ENCODE data around the gene TPH2. TPM values are rescaled to one million over a fixed set of nuclear protein-coding genes. Genes with fewer than 3 reads are reported as not detected.

Gene TPH2
- total and polyA plus RNA-seq, 2 experiments from 2014 or later = not detected

GRCh38 chr12:71942259-71942658, 3.6 kb downstream of the TPH2 start:
- H3K9me3 ChIP-seq (ENCODE audit: low read depth) = no peaks in the 10 kb centered on the region
- no peak overlapping the region for H3K9ac ChIP-seq
- no peak overlapping the region for H3K4me3 ChIP-seq
- H3K4me1 ChIP-seq (ENCODE audit: insufficient read depth) = peaks cover 2% of the 10 kb centered on the region; the same call in 1 of the 2 replicates
- 49 to 61% methylated on average over 2 of the region's 2 CpGs for WGBS, 2 experiments (ENCODE audit: low coverage in 1 of 2, low lambda C conversion rate in 2 of 2, missing lambda C conversion rate in 2 of 2)
- no peak for DNase-seq
- TF ChIP-seq EZH2phosphoT487 (IDR thresholded peaks at IDR 0.05; ENCODE audit: insufficient read depth, low read depth) (no peak), EZH2 (IDR thresholded peaks at IDR 0.05; ENCODE audit: insufficient read depth, poor library complexity, severe bottlenecking) (no peak)
- H3F3A ChIP-seq (ENCODE audit: insufficient read depth) = peaks cover 3% of the 10 kb centered on the region; the same call in 1 of the 2 replicates
- H3K79me2 ChIP-seq (ENCODE audit: insufficient read depth) = no peaks in the 10 kb centered on the region
- H3K36me3 ChIP-seq (ENCODE audit: low read depth) = no peaks in the 10 kb centered on the region
- no peaks in the 10 kb centered on the region for H4K20me1 ChIP-seq (ENCODE audit: insufficient read depth)
- H3K27ac ChIP-seq = no peak overlapping the region
- no peak overlapping the region for H3K4me2 ChIP-seq (ENCODE audit: unreplicated experiment)
- no peak overlapping the region for H2AFZ ChIP-seq
- in situ Hi-C loops (cut with MboI) = no loop called here
- peaks cover 33% of the 10 kb centered on the region; the same call in 1 of the 2 replicates for H3K27me3 ChIP-seq (replicated peaks; ENCODE audit: insufficient read depth)
- no peaks in the 10 kb centered on the region for H3K9me2 ChIP-seq (ENCODE audit: insufficient read depth)

GRCh38 chr12:71942703-71943102, 4.1 kb downstream of the TPH2 start:
- in situ Hi-C loops (cut with MboI) = no loop called here
- H3K4me3 ChIP-seq = no peak overlapping the region
- H3K36me3 ChIP-seq (ENCODE audit: low read depth) = no peaks in the 10 kb centered on the region
- H3K9me3 ChIP-seq (ENCODE audit: low read depth) = no peaks in the 10 kb centered on the region
- H3K79me2 ChIP-seq (ENCODE audit: insufficient read depth) = no peaks in the 10 kb centered on the region
- H2AFZ ChIP-seq = no peak overlapping the region
- H3K4me2 ChIP-seq (ENCODE audit: unreplicated experiment) = no peak overlapping the region
- H4K20me1 ChIP-seq (ENCODE audit: insufficient read depth) = no peaks in the 10 kb centered on the region
- TF ChIP-seq EZH2phosphoT487 (IDR thresholded peaks at IDR 0.05; ENCODE audit: insufficient read depth, low read depth) (no peak), EZH2 (IDR thresholded peaks at IDR 0.05; ENCODE audit: insufficient read depth, poor library complexity, severe bottlenecking) (no peak)
- no peak for DNase-seq
- no peak overlapping the region for H3K27ac ChIP-seq
- 8 to 11% methylated on average over 4 of the region's 4 CpGs for WGBS, 2 experiments (ENCODE audit: low coverage in 1 of 2, low lambda C conversion rate in 2 of 2, missing lambda C conversion rate in 2 of 2)
- H3K27me3 ChIP-seq (replicated peaks; ENCODE audit: insufficient read depth) = peaks cover 29% of the 10 kb centered on the region; the same call in 1 of the 2 replicates
- peaks cover 7% of the 10 kb centered on the region; the same call in 1 of the 2 replicates for H3F3A ChIP-seq (ENCODE audit: insufficient read depth)
- H3K9ac ChIP-seq = no peak overlapping the region
- peaks cover 5% of the 10 kb centered on the region; the same call in 1 of the 2 replicates for H3K4me1 ChIP-seq (ENCODE audit: insufficient read depth)
- H3K9me2 ChIP-seq (ENCODE audit: insufficient read depth) = no peaks in the 10 kb centered on the region

DNA sequence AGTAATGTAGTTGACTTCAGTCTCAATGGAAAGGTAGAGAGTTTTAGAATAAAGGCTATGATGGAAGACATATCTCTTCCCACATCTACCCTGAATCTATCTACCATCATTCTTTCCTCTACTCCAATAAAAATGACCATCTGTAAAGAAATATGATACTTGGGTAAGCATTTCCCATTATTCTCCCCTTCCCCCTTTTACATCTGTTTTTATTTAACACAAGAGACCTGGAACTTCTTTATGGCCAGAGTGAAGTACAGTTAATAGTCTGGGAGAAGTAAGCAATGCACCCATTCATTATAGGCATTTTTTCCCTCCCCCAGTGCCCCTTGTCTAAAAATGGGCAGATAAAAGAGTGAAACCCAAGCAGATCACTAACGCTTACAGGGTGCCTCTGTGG, 6.5 kb downstream of the TPH2 start:
- in situ Hi-C loops (cut with MboI) = no loop called here
- Histone ChIP-seq H3K9me3 (ENCODE audit: low read depth) (no peaks in the 10 kb centered on the region), H3K36me3 (ENCODE audit: low read depth) (no peaks in the 10 kb centered on the region), H3K4me2 (ENCODE audit: unreplicated experiment) (no peak overlapping the region), H3K27me3 (replicated peaks; ENCODE audit: insufficient read depth) (peaks cover 17% of the 10 kb centered on the region; the same call in 1 of the 2 replicates), H3K9ac (no peak overlapping the region), H3K9me2 (ENCODE audit: insufficient read depth) (no peaks in the 10 kb centered on the region), H3K4me1 (ENCODE audit: insufficient read depth) (peaks cover 5% of the 10 kb centered on the region; the same call in 1 of the 2 replicates), H2AFZ (no peak overlapping the region), H4K20me1 (ENCODE audit: insufficient read depth) (no peaks in the 10 kb centered on the region), H3F3A (ENCODE audit: insufficient read depth) (peaks cover 7% of the 10 kb centered on the region; the same call in 1 of the 2 replicates), H3K4me3 (no peak overlapping the region), H3K27ac (no peak overlapping the region), H3K79me2 (ENCODE audit: insufficient read depth) (no peaks in the 10 kb centered on the region)
- DNase-seq = no peak
- 0 to 3% methylated on average over 1 of the region's 1 CpG for WGBS, 2 experiments (ENCODE audit: low coverage in 1 of 2, low lambda C conversion rate in 2 of 2, missing lambda C conversion rate in 2 of 2)
- no peak for TF ChIP-seq EZH2phosphoT487 (IDR thresholded peaks at IDR 0.05; ENCODE audit: insufficient read depth, low read depth)
- TF ChIP-seq EZH2 (IDR thresholded peaks at IDR 0.05; ENCODE audit: insufficient read depth, poor library complexity, severe bottlenecking) = no peak

DNA sequence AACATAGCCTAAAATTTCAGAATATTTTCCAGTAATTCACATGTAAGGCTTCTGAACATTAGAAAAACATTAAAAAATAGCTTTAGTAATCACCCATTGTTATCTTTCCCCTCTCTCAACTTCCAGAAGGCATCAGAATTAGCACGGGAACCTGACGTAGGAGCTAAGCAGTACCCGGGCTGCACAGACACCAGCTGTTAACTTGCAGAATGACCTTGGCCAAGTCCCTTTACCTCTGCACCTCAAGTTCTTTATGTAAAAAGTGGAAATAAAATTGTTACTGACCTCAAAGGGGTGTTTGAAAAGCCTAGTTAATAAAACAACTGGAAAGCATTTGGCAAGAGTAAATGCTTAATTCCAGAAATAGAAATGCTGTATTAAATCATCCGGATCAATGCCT, 7.2 kb downstream of the TPH2 start:
- Histone ChIP-seq H3K27me3 (replicated peaks; ENCODE audit: insufficient read depth) (peaks cover 17% of the 10 kb centered on the region; the same call in 1 of the 2 replicates), H3K9me2 (ENCODE audit: insufficient read depth) (no peaks in the 10 kb centered on the region), H3K79me2 (ENCODE audit: insufficient read depth) (no peaks in the 10 kb centered on the region), H3K4me1 (ENCODE audit: insufficient read depth) (peaks cover 5% of the 10 kb centered on the region; the same call in 1 of the 2 replicates), H3K9ac (no peak overlapping the region), H3F3A (ENCODE audit: insufficient read depth) (peaks cover 7% of the 10 kb centered on the region; the same call in 1 of the 2 replicates), H2AFZ (no peak overlapping the region), H4K20me1 (ENCODE audit: insufficient read depth) (no peaks in the 10 kb centered on the region), H3K27ac (no peak overlapping the region), H3K9me3 (ENCODE audit: low read depth) (no peaks in the 10 kb centered on the region), H3K4me3 (no peak overlapping the region), H3K4me2 (ENCODE audit: unreplicated experiment) (no peak overlapping the region), H3K36me3 (ENCODE audit: low read depth) (no peaks in the 10 kb centered on the region)
- in situ Hi-C loops (cut with MboI) = no loop called here
- 73 to 84% methylated on average over 4 of the region's 4 CpGs for WGBS, 2 experiments (ENCODE audit: low coverage in 1 of 2, low lambda C conversion rate in 2 of 2, missing lambda C conversion rate in 2 of 2)
- TF ChIP-seq EZH2 (IDR thresholded peaks at IDR 0.05; ENCODE audit: insufficient read depth, poor library complexity, severe bottlenecking) (no peak), EZH2phosphoT487 (IDR thresholded peaks at IDR 0.05; ENCODE audit: insufficient read depth, low read depth) (no peak)
- DNase-seq = no peak
